IPS DF 19.7 (cell line): ENCODE results near the gene LRCH1.

ENCODE experiments used
- DNase-seq: peaks from one replicate; pipeline ENCODE4 v3.0.0-alpha.2; 2013; ENCODE audit warnings: low read depth, low spot score

LRCH1 gene

GRCh38 chr13:46561691-46562090, 8.7 kb downstream of the LRCH1 start:
- no peak for DNase-seq

DNA sequence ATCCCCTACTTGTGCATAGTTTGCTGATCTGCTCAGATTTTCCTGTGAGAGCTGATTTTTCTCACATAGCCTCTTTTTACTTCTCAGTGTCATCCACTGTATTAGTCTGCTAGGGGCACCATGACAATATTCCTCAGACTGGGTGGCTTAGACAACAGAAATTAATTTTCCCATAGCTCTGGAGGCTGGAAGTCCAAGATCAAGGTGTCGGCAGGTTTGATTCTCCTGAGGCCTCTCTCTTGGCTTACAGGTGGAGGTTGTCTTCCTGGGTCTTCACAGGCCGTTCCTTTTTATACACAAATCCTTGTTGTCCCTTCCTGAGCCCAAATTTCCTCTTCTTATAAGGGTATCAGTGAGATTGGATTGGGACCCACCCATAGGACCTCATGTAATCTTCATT, 9.2 kb downstream of the LRCH1 start:
- DNase-seq: no peak

DNA sequence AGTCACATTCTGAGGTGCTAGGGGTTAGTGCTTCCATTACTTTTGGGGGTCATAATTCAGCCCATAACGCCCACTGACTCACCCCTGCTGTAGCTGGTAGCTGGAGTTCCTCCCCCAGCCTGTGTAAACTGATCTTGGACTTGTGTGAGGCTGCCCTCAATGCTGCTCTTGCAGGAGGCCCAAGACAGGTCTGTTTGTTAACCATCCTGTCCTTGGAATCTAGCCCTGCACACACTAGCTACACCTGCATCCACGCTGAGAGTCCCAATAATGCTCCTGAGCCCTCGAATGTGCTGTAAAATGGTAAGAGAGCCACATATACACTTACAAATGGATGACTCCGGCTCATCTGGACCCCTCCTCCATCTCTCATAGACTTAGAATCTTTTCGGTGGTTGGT, 9.6 kb downstream of the LRCH1 start:
- DNase-seq: no peak

DNA sequence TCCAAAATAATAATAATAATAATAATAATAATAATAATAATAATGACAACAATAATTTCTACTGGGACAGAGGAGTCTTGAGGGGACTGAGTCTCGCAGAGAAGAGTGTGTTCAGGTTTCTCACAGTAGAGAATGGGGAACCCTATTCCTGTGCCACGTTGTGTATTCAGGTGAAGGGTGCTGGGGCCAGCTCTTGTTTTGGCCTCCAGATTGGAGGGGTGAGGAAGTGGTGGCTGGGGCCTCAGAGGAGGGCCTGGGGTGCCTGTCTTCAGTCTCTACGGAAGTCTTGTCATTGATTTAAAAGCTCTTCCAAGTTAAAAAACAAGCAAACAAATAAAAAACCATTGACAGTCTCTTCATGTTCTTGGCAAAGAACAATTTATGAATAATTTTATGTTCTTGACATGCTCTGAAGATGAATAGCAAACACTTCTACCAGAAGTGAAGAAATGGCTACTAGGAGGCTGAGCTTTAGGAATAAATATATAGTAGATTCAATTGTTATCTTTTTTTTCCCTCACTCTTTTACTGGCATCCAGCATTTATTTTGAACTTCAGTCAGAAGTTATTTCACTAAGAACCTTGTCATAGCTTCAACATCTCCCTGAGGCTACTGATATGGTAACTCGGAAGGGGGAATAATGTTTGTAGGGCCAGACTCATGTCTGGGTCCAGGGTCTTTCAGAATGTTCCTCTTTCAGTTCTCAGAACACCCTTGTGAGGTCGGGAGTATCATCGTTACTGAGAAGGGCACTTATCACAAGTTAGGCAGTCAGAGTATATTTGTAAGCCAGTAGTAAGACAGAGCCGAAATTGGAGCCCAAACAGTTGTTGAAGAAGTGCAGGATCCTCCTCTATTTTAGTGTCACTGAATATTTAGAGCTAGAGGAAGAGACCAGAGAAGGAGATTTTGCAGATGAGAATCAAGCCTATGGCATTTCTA, 13.1 kb downstream of the LRCH1 start:
- DNase-seq: no peak

DNA sequence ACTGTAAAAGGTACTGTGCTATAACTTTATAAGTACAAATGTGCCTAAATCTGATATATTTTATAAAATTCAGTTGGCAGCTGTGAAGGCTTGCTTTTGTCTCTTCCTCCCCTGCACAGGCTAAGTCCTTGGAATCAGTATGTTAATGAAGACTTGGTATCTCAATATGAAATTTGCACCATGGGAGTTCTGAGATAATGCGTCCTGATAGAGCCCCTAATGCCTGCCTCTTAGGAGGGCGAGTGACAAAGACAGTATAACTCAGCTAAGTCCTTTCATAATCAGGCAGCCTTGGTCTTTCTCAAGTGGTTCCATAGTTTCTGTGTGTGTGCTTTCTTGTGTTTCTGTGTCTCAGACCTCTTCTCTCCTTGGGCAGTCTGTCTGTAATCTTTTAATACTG, 14.7 kb downstream of the LRCH1 start:
- no peak for DNase-seq

- no peak for DNase-seq
Observed at GRCh38 chr13:46569456-46569855, 16.5 kb downstream of the LRCH1 start.

- DNase-seq: no peak
Observed at GRCh38 chr13:46570273-46570672, 17.3 kb downstream of the LRCH1 start.

DNA sequence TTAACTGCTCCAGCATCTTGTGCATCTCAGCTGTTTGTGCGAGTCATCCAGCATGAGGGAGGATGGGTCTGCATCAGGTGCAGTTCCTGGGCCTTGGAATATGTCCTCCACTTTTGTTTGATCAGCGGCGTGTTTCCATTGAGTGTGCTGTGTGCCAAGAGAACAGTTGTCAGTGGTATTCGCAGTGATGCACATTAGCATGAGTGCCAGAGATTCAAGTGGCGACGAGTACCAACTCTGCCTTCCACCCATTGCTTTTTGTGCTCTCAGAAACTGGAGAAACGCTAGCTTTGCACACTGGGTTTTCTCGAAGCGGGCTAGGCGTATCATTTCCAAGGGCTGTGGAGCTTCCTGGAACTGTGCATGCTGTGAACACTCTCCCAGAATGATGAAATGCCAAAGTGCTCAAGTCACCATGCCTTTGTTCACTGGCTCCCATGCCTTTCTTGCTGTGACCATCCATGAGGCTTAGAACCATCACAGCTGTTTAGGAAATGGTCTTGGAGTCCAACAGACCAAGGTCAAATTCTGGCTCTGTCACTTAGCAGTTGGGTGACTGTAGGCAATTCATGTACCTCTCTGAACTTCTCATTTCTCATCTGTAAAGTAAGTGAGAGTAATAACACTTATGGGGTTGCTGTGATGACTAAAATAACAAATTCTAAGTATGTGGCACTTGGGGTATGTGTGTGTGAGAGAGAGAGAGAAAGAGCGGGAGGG, 18.4 kb downstream of the LRCH1 start:
- no peak for DNase-seq

- no peak for DNase-seq
Observed at GRCh38 chr13:46571909-46572595, 19.1 kb downstream of the LRCH1 start.

DNA sequence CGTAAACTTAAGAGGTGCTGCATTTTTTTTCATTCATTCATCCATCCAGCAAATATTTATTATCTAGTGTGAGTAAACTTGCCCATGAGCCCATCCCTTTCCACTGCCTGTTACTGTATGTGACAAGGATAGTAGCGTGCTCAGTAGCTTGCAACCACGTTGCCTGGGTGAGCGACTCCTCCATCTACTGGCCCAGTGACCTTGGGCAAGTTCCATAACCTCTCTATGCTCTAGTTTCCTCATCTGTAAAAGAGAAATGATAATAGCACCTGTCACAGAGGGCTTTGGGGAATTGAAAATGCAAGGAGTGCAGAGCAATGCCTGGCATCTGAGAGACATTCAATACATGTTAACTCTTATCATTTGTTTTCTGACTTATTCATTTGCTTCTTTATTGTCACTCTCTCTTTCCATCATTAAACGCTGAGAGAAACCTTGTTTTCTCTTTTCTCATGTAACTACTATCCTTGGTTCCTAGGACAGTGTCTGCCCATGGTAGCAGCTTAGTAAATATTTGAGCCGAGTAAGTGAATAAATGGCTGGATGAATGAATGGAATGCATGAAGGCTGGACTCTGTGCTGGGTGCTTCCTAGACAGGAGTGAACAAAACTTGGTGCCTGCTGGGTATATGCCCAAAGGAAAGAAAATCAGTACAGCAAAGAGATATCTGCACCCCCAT, 19.9 kb downstream of the LRCH1 start:
- DNase-seq: no peak

DNA sequence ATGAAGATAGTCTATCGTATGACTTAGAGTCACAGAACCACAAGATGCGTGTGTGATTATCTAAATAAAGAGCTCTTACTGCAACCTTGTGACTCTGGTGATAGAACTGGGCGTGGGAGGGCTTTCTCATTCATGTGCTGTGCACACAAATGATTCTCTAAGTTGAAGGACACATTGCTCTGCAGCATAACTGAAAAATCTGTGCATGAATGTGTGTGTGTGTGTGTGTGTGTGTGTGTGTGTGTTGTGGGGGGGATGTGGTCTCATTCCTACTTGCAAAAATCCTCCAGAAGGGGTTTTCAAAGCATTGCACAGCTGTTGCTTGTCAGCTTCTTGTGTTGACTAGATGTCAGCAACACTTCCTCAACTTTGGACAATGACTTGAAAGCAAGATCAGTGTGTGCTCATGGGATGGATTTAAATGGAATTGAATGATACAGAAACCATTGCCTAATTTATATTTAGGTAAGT, 22.4 kb downstream of the LRCH1 start:
- no peak for DNase-seq

GRCh38 chr13:46575818-46576221, 22.9 kb downstream of the LRCH1 start:
- DNase-seq: no peak

DNA sequence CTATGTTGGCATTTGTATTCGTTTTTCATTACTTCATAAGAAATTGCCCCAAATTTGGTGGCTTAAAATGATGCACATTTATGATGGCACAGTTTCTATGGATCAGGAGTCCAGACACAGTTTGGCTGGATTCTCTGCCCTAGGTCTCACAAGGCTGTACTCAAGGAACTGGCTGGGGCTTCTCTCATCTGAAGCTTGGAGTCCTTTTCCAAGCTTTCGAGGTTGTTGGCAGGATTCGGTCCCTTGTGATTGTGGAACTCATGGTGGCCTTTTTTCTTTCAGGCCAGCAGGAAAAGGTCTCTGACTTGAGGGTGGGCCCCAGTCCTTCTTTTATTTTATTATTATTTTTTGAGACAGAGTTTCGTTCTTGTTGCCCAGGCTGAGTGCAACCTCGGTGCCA, 23.8 kb downstream of the LRCH1 start:
- DNase-seq: no peak

GRCh38 chr13:46577696-46578589, 25.0 kb downstream of the LRCH1 start:
- DNase-seq: no peak

- DNase-seq: no peak
Observed at GRCh38 chr13:46578590-46578975, 25.6 kb downstream of the LRCH1 start.

DNA sequence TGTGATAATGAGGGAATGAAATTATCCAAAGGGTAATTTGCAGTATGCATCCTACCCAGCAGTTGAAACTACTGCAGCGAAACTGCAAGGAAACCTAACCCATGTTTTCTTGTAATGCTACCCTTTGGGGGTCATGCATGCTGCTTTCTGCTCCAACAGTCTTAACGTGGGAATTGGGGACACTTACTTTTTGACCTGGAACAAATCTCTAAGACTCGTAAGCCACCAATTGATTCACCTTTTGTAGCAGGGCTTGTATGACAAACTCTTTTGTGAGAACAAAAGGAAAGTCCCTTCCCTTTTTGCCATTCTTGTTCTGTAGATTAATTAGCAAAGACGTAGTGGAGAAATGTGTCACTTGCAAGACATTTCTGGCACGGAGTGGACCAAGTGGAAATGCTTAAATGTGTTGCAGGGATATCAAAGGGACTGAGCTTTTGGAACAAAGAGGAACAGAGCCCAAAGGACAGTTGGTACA, 27.4 kb downstream of the LRCH1 start:
- DNase-seq: no peak

GRCh38 chr13:46582190-46582589, 29.2 kb downstream of the LRCH1 start:
- no peak for DNase-seq

- DNase-seq: no peak
Observed at GRCh38 chr13:46586751-46587514, 34.0 kb downstream of the LRCH1 start.

DNA sequence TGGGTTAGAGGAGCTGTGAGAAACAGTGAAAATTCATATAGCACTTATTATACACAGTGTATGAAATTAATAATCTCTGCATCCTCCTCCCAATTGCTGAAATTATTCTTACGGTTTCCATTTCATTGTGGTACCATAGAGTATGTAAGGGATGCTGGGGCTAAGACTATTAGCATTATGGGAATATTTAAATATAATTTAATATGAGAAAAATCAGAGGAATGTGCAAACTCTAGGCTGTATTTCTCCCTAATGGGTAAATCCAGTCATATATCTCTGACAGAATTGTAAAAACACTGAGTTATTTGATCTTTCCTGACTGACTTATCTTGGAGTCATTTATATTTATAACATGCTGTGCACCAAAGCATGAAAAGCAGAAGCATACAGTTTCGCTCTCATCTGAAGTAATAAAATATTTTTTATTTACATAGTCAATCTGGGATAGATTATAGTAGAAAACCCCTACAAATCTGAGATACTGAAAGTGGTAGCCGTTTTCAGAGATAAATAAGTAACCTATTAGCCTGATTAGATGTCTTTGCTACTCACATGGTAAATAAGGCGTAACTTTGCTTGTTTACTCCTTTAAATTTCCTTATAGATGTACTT, 34.9 kb downstream of the LRCH1 start:
- no peak for DNase-seq
